H9 (cell line): Measurements from ENCODE around the gene TTC28. TPM values are rescaled to one million over a fixed set of nuclear protein-coding genes. Genes with fewer than 3 reads are reported as not detected.

Source experiments
- DNase-seq: peaks from one replicate; pipeline ENCODE4 v3.0.0-alpha.2; 2017
- H2AFZ ChIP-seq: one replicate; pipeline ENCODE4 v1.6.1; 2013; ENCODE audit warnings: mild to moderate bottlenecking, low read length, control low read depth, moderate library complexity
- H2AK5ac ChIP-seq: 2 replicates; pipeline ENCODE4 v1.6.1; 2013; ENCODE audit warnings: low read length, control low read depth, mixed read lengths; ENCODE audit not compliant: insufficient read length
- H2BK120ac ChIP-seq: one replicate; pipeline ENCODE4 v1.6.1; 2013; ENCODE audit warnings: low read depth, mild to moderate bottlenecking, low read length, control low read depth, inconsistent platforms; ENCODE audit not compliant: poor library complexity, severe bottlenecking
- H2BK12ac ChIP-seq: 2 replicates; pipeline ENCODE4 v1.6.1; 2013; ENCODE audit warnings: low read length, control low read depth, mixed read lengths, low read depth; ENCODE audit not compliant: insufficient read length
- H2BK15ac ChIP-seq: 2 replicates; pipeline ENCODE4 v1.6.1; 2013; ENCODE audit warnings: low read depth, low read length, control low read depth
- H2BK20ac ChIP-seq: one replicate; pipeline ENCODE4 v1.6.1; 2013; ENCODE audit warnings: low read depth, mild to moderate bottlenecking, low read length, control low read depth, inconsistent platforms; ENCODE audit not compliant: poor library complexity, severe bottlenecking
- H2BK5ac ChIP-seq: 2 replicates; pipeline ENCODE4 v1.6.1; 2013; ENCODE audit warnings: low read length, control low read depth, mixed read lengths; ENCODE audit not compliant: insufficient read length
- H3K14ac ChIP-seq: 2 replicates; pipeline ENCODE4 v1.6.1; 2013; ENCODE audit warnings: low read length, control low read depth; ENCODE audit not compliant: insufficient read depth
- H3K18ac ChIP-seq: 2 replicates; pipeline ENCODE4 v1.6.1; 2013; ENCODE audit warnings: low read depth, mild to moderate bottlenecking, mixed read lengths, low read length, control low read depth; ENCODE audit not compliant: insufficient read length
- H3K23ac ChIP-seq: 2 replicates; pipeline ENCODE4 v1.6.1; 2013; ENCODE audit warnings: low read length, control low read depth, mixed read lengths, low read depth; ENCODE audit not compliant: insufficient read length
- H3K23me2 ChIP-seq: 2 replicates; pipeline ENCODE4 v1.6.1; 2013; ENCODE audit warnings: low read depth, mild to moderate bottlenecking, mixed read lengths, low read length, control low read depth; ENCODE audit not compliant: insufficient read length, poor library complexity, severe bottlenecking
- H3K27ac ChIP-seq: 2 replicates; pipeline ENCODE4 v1.5.1; 2013; ENCODE audit warnings: low read length, control low read depth, mixed read lengths, low read depth; ENCODE audit not compliant: insufficient read length
- H3K27me3 ChIP-seq: 2 replicates; pipeline ENCODE4 v1.6.1; 2013; ENCODE audit warnings: low read length, control low read depth, inconsistent platforms; ENCODE audit not compliant: insufficient read depth
- H3K4ac ChIP-seq: 2 replicates; pipeline ENCODE4 v1.6.1; 2013; ENCODE audit warnings: low read depth, mild to moderate bottlenecking, control low read depth, inconsistent platforms, low read length, moderate library complexity
- H3K4me1 ChIP-seq: 2 replicates; pipeline ENCODE4 v1.6.1; 2013; ENCODE audit warnings: low read length, control low read depth, inconsistent platforms; ENCODE audit not compliant: insufficient read depth
- H3K4me2 ChIP-seq: 2 replicates; pipeline ENCODE4 v1.6.1; 2013; ENCODE audit warnings: low read length, control low read depth, mixed read lengths; ENCODE audit not compliant: insufficient read length, insufficient read depth
- H3K56ac ChIP-seq: 2 replicates; pipeline ENCODE4 v1.6.1; 2013; ENCODE audit warnings: low read depth, mild to moderate bottlenecking, mixed read lengths, low read length, control low read depth; ENCODE audit not compliant: insufficient read length
- H3K79me1 ChIP-seq: 2 replicates; pipeline ENCODE4 v1.6.1; 2013; ENCODE audit warnings: low read depth, mild to moderate bottlenecking, moderate library complexity, low read length, control low read depth, inconsistent platforms; ENCODE audit not compliant: insufficient read depth, poor library complexity, severe bottlenecking
- H3K79me2 ChIP-seq: 2 replicates; pipeline ENCODE4 v1.6.1; 2013; ENCODE audit warnings: low read length, control low read depth, inconsistent platforms; ENCODE audit not compliant: insufficient read depth
- H3K9ac ChIP-seq: 2 replicates; pipeline ENCODE4 v1.6.1; 2013; ENCODE audit warnings: low read length, control low read depth, mixed read lengths; ENCODE audit not compliant: insufficient read length; ENCODE audit errors: extremely low read depth
- H3K9me3 ChIP-seq: one replicate; pipeline ENCODE4 v1.6.1; 2013; ENCODE audit warnings: low read depth, low read length, inconsistent platforms; ENCODE audit not compliant: control insufficient read depth
- H3T11ph ChIP-seq: one replicate; pipeline ENCODE4 v1.6.1; 2013; ENCODE audit warnings: mild to moderate bottlenecking, low read length, control low read depth, inconsistent platforms
- H4K20me1 ChIP-seq: one replicate; pipeline ENCODE4 v1.6.1; 2013; ENCODE audit not compliant: control insufficient read depth, insufficient read length, insufficient read depth
- H4K5ac ChIP-seq: 2 replicates; pipeline ENCODE4 v1.6.1; 2013; ENCODE audit warnings: low read depth, mild to moderate bottlenecking, mixed read lengths, low read length, control low read depth; ENCODE audit not compliant: insufficient read length
- H4K8ac ChIP-seq: replicated peaks from 2 replicates; pipeline ENCODE4 v1.6.1; 2013; ENCODE audit warnings: low read length, control low read depth, mixed read lengths, low read depth; ENCODE audit not compliant: insufficient read length
- H4K91ac ChIP-seq: 2 replicates; pipeline ENCODE4 v1.6.1; 2013; ENCODE audit warnings: low read depth, mild to moderate bottlenecking, moderate library complexity, mixed read lengths, low read length, control low read depth; ENCODE audit not compliant: insufficient read length
- H3K27ac Mint-ChIP-seq, 3 experiments: 2 replicates in 2 of 3; 3 replicates in 1 of 3; pipeline ENCODE4 v1.8.0; 2020 to 2021; ENCODE audit warnings: mixed read lengths in 3 of 3, mild to moderate bottlenecking in 1 of 3, moderate library complexity in 1 of 3
- H3K27me3 Mint-ChIP-seq: 2 replicates; pipeline ENCODE4 v1.8.0; 2021; ENCODE audit warnings: low read depth, mild to moderate bottlenecking, moderate library complexity, mixed read lengths
- H3K36me3 Mint-ChIP-seq, 3 experiments: 2 replicates in 2 of 3; 3 replicates in 1 of 3; pipeline ENCODE4 v1.8.0; 2020 to 2021; ENCODE audit warnings: low read depth in 3 of 3, mixed read lengths in 3 of 3; ENCODE audit not compliant: insufficient read depth in 1 of 3
- H3K4me1 Mint-ChIP-seq, 2 experiments: 2 replicates each; pipeline ENCODE4 v1.8.0; 2020; ENCODE audit warnings: mixed read lengths in 2 of 2
- H3K4me3 Mint-ChIP-seq, 2 experiments: 2 replicates in 1 of 2; 3 replicates in 1 of 2; pipeline ENCODE4 v1.8.0; 2020 to 2021; ENCODE audit warnings: mild to moderate bottlenecking in 2 of 2, mixed read lengths in 2 of 2, moderate library complexity in 1 of 2
- H3K9me3 Mint-ChIP-seq, 2 experiments: 2 replicates in 1 of 2; 3 replicates in 1 of 2; pipeline ENCODE4 v1.8.0; 2020; ENCODE audit warnings: mild to moderate bottlenecking in 2 of 2, mixed read lengths in 2 of 2, moderate library complexity in 1 of 2
- WGBS: extraction: QIAGEN DNeasy Blood & Tissue Kit; methylation state at CpG from one replicate; pipeline ENCODE4 v1.1.7; 2013; ENCODE audit warnings: missing lambda C conversion rate, low lambda C conversion rate, mixed read lengths; ENCODE audit not compliant: insufficient read length; ENCODE audit errors: extremely low coverage; 5-methylcytosine and 5-hydroxymethylcytosine counted together
- total RNA-seq: library from RNA; stranded (reverse); gene quantifications from 2 replicates; pipeline ENCODE4 v1.2.1, GENCODE V29; 2021
- TF ChIP-seq, protein P1 (sequence below): fragments of 200-600 bp; sonication (generic); conservative IDR thresholded peaks from 3 replicates; pipeline ENCODE4 v1.8.0; 2021; ENCODE audit warnings: antibody characterized with exemption, mild to moderate bottlenecking

TTC28 gene
- total RNA-seq, 1 experiment from 2014 or later: 13.6 TPM

DNA sequence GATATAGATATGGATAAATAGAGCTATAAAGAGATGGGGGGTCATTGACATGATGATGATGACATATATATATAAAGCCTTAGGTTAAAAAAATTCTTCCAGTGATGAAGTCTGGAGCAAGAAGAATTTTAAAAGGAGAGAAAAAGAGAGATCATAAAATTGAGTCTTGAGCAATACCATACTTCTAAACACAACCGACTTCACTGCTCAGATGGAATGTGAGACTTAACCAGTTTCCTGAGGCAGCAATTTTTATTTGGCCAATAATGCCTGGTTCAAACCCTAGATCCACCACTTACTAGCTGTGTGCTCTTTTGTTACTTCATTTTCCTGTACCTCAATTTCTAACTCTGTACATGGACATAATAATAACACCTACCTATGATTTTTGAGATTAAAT, 229.5 kb downstream of the TTC28 start:
- H4K8ac ChIP-seq: no peak overlapping the region
- H3K18ac ChIP-seq: no peak overlapping the region
- no peak overlapping the region for H3K23ac ChIP-seq
- TF ChIP-seq, protein P1, sequence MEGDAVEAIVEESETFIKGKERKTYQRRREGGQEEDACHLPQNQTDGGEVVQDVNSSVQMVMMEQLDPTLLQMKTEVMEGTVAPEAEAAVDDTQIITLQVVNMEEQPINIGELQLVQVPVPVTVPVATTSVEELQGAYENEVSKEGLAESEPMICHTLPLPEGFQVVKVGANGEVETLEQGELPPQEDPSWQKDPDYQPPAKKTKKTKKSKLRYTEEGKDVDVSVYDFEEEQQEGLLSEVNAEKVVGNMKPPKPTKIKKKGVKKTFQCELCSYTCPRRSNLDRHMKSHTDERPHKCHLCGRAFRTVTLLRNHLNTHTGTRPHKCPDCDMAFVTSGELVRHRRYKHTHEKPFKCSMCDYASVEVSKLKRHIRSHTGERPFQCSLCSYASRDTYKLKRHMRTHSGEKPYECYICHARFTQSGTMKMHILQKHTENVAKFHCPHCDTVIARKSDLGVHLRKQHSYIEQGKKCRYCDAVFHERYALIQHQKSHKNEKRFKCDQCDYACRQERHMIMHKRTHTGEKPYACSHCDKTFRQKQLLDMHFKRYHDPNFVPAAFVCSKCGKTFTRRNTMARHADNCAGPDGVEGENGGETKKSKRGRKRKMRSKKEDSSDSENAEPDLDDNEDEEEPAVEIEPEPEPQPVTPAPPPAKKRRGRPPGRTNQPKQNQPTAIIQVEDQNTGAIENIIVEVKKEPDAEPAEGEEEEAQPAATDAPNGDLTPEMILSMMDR: no peak
- H3K14ac ChIP-seq: no peak overlapping the region
- no peak overlapping the region for H2BK120ac ChIP-seq
- Mint-ChIP-seq H3K27ac (no peak overlapping the region), H3K4me3 (no peak overlapping the region), H3K4me1 (peaks cover 8 to 20% of the 10 kb centered on the region in 2 experiments), H3K36me3 (no peaks in the 10 kb centered on the region), H3K27me3 (no peaks in the 10 kb centered on the region), H3K9me3 (no peaks in the 10 kb centered on the region)
- no peak overlapping the region for H3K9ac ChIP-seq
- H2BK5ac ChIP-seq: no peak overlapping the region
- no peaks in the 10 kb centered on the region for H3K9me3 ChIP-seq
- no peak overlapping the region for H3K56ac ChIP-seq
- H3K4ac ChIP-seq: no peak overlapping the region
- no peak for DNase-seq
- no peak overlapping the region for H2BK15ac ChIP-seq
- no peaks in the 10 kb centered on the region for H4K20me1 ChIP-seq
- no peak overlapping the region for H2AFZ ChIP-seq
- no peak overlapping the region for H2BK12ac ChIP-seq
- H2BK20ac ChIP-seq: no peak overlapping the region
- H4K91ac ChIP-seq: no peak overlapping the region
- no peak overlapping the region for H2AK5ac ChIP-seq
- H3K27ac ChIP-seq: no peak overlapping the region
- H3K23me2 ChIP-seq: no peaks in the 10 kb centered on the region
- no peaks in the 10 kb centered on the region for H3K79me2 ChIP-seq
- no peak overlapping the region for H3K4me2 ChIP-seq
- H3K79me1 ChIP-seq: no peaks in the 10 kb centered on the region
- H3K4me1 ChIP-seq: no peaks in the 10 kb centered on the region
- H3K27me3 ChIP-seq: no peaks in the 10 kb centered on the region
- H3T11ph ChIP-seq: no peak overlapping the region
- WGBS: no CpG with 5 or more reads among the region's 1 CpG
- no peak overlapping the region for H4K5ac ChIP-seq
